ENCODE data around the gene CDIPT. TPM values are rescaled to one million over a fixed set of nuclear protein-coding genes. Genes with fewer than 3 reads are reported as not detected.

Gene CDIPT
- total and polyA plus RNA-seq, 10 of the 15 experiments (the other 5 are each of a cell fraction or from before 2014, with no cell fraction given) = 0.87 to 36.4 (median 27.1) TPM

DNA sequence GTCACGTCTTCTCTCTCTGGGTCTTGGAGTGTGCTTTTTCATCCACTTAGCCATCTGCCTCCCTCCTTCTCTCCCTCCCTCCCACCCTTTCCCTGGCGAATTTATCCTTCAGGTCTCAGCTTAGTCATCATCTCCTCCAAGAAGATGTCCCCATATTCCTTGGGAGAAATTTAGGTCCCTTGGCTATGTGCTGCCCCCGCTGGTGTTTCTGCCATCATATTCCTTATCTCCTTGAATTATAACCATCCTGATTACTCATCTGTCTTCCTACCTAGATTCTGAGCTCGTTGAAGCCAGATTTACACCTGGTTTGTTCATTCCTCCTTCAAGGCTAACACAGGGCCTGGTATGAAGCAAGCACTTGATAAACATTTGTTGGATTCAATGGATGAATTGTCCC is 31.3 kb upstream of the CDIPT start:
- no peak for DNase-seq (ENCODE audit: low read depth, low spot score)
- no peak overlapping the region for H3K27ac ChIP-seq (ENCODE audit: control insufficient read depth, insufficient read depth)
- POLR2A ChIA-PET = no interaction called here
- H3K79me2 ChIP-seq (ENCODE audit: control insufficient read depth, insufficient read depth, low read length) = no peaks in the 10 kb centered on the region
- no peak overlapping the region for H3K4me3 ChIP-seq
- H3K36me3 ChIP-seq (ENCODE audit: control insufficient read depth in 2 of 2, insufficient read depth in 2 of 2, low read length in 1 of 2) = no peaks in the 10 kb centered on the region
- TF ChIP-seq ZNF622 (IDR thresholded peaks at IDR 0.05) (no peak), TCF7 (IDR thresholded peaks at IDR 0.05; ENCODE audit: borderline replicate concordance) (no peak), RAD51 (IDR thresholded peaks at IDR 0.05) (no peak), PAX5 (IDR thresholded peaks at IDR 0.05; ENCODE audit: borderline replicate concordance, low read depth, low read length) (no peak), CBX3 (IDR thresholded peaks at IDR 0.05; ENCODE audit: borderline replicate concordance, low read depth) (no peak), EZH2 (IDR thresholded peaks at IDR 0.05; ENCODE audit: borderline replicate concordance, control insufficient read depth, low read depth, low read length) (no peak)
- RAD21 ChIA-PET (ENCODE audit: unreplicated experiment) = no interaction called here
- in situ Hi-C loops (cut with MboI) = no loop called here
- H3K4me1 ChIP-seq (ENCODE audit: control insufficient read depth, insufficient read depth, low read length) = no peaks in the 10 kb centered on the region
- no peak overlapping the region for H3K4me2 ChIP-seq (ENCODE audit: control insufficient read depth, insufficient read depth)
- no peaks in the 10 kb centered on the region for H4K20me1 ChIP-seq (ENCODE audit: control insufficient read depth, insufficient read depth)
- H3K27me3 ChIP-seq (replicated peaks in 1 of 2; ENCODE audit: control insufficient read depth in 2 of 2, insufficient read depth in 2 of 2, low read length in 1 of 2) = no peaks in the 10 kb centered on the region; a peak in 1 of 4 replicates
- FAIRE-seq = no peak
- intact Hi-C loops (cut with micrococcal nuclease; ENCODE audit: unreplicated experiment) = no loop called here
- SMC1A ChIA-PET (ENCODE audit: uncharacterized antibody, unreplicated experiment) = interaction anchor here (0.9 kb wide), 1 partner anchor 33 kb away, joined by 4 read pairs; no protein-coding TSS in a partner anchor
- H3K9ac ChIP-seq (ENCODE audit: control insufficient read depth, insufficient read depth, low read length) = no peak overlapping the region
- 15% methylated on average over 3 of the region's 4 CpGs for WGBS (ENCODE audit: insufficient coverage, insufficient replicate concordance, low lambda C conversion rate, missing lambda C conversion rate)
- H3K9me3 ChIP-seq (replicated peaks; ENCODE audit: control insufficient read depth, insufficient read depth, low read length) = no peaks in the 10 kb centered on the region
- no peak overlapping the region for H2AFZ ChIP-seq (ENCODE audit: control insufficient read depth, low read depth, low read length)
- BruUV-seq (replicated peaks) = no TSS peak
- CTCF ChIA-PET = no interaction called here
- ATAC-seq = no peak

DNA sequence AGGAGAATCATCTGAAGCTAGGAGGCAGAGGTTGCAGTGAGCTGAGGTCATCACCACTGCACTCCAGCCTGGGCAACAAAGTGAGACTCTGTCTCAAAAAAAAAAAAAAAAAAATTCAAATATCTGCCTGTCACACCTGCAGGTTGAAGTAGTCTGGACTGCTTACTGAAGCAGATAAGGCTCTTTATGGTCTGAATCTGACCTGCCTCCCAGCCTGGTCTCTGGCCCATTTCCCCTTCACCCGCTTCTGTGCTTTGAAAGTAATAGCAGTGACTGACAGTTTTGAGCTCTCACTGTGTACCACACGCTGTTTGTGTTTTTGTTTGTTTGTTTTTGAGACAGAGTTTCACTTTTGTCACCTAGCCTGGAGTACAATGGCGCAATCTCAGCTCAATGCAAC is 30.5 kb upstream of the CDIPT start:
- H3K27ac ChIP-seq (ENCODE audit: control insufficient read depth, insufficient read depth) = no peak overlapping the region
- CTCF ChIA-PET = interaction anchor here (0.7 kb wide), 1 partner anchor 44 kb away, joined by 3 read pairs; no protein-coding TSS in a partner anchor
- SMC1A ChIA-PET (ENCODE audit: uncharacterized antibody, unreplicated experiment) = no interaction called here
- H3K27me3 ChIP-seq (replicated peaks in 1 of 2; ENCODE audit: control insufficient read depth in 2 of 2, insufficient read depth in 2 of 2, low read length in 1 of 2) = no peaks in the 10 kb centered on the region; a peak in 1 of 4 replicates
- no peak for ATAC-seq
- no peak overlapping the region for H3K4me3 ChIP-seq
- DNase-seq (ENCODE audit: low read depth, low spot score) = no peak
- H3K9ac ChIP-seq (ENCODE audit: control insufficient read depth, insufficient read depth, low read length) = no peak overlapping the region
- in situ Hi-C loops (cut with MboI) = no loop called here
- 3% methylated on average over 3 of the region's 3 CpGs for WGBS (ENCODE audit: insufficient coverage, insufficient replicate concordance, low lambda C conversion rate, missing lambda C conversion rate)
- BruUV-seq (replicated peaks) = no TSS peak
- RAD21 ChIA-PET (ENCODE audit: unreplicated experiment) = no interaction called here
- H2AFZ ChIP-seq (ENCODE audit: control insufficient read depth, low read depth, low read length) = no peak overlapping the region
- H3K9me3 ChIP-seq (replicated peaks; ENCODE audit: control insufficient read depth, insufficient read depth, low read length) = no peaks in the 10 kb centered on the region
- TF ChIP-seq SMARCA5 (IDR thresholded peaks at IDR 0.05) (no peak), RFX5 (IDR thresholded peaks at IDR 0.05; ENCODE audit: low read depth, low read length) (no peak), ZSCAN29 (IDR thresholded peaks at IDR 0.05) (no peak), SREBF1 (IDR thresholded peaks at IDR 0.05; ENCODE audit: low read length) (no peak), TAF1 (IDR thresholded peaks at IDR 0.05; ENCODE audit: borderline replicate concordance, low read depth, low read length) (no peak), CHD1 (IDR thresholded peaks at IDR 0.05; ENCODE audit: low read depth, low read length) (no peak), MEF2A (IDR thresholded peaks at IDR 0.05; ENCODE audit: insufficient read depth, low read depth, low read length) (no peak), NR2C2 (IDR thresholded peaks at IDR 0.05; ENCODE audit: borderline replicate concordance, control insufficient read depth, insufficient read length, low read depth) (no peak), KLF5 (IDR thresholded peaks at IDR 0.05; ENCODE audit: partially characterized antibody) (no peak), ZZZ3 (IDR thresholded peaks at IDR 0.05; ENCODE audit: control insufficient read depth, insufficient read length, low read depth) (no peak)
- TF ChIP-seq, protein P1, sequence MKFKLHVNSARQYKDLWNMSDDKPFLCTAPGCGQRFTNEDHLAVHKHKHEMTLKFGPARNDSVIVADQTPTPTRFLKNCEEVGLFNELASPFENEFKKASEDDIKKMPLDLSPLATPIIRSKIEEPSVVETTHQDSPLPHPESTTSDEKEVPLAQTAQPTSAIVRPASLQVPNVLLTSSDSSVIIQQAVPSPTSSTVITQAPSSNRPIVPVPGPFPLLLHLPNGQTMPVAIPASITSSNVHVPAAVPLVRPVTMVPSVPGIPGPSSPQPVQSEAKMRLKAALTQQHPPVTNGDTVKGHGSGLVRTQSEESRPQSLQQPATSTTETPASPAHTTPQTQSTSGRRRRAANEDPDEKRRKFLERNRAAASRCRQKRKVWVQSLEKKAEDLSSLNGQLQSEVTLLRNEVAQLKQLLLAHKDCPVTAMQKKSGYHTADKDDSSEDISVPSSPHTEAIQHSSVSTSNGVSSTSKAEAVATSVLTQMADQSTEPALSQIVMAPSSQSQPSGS (IDR thresholded peaks at IDR 0.05; ENCODE audit: low read length) = no peak
- FAIRE-seq = no peak
- intact Hi-C loops (cut with micrococcal nuclease; ENCODE audit: unreplicated experiment) = no loop called here
- H3K79me2 ChIP-seq (ENCODE audit: control insufficient read depth, insufficient read depth, low read length) = no peaks in the 10 kb centered on the region
- H3K36me3 ChIP-seq (ENCODE audit: control insufficient read depth in 2 of 2, insufficient read depth in 2 of 2, low read length in 1 of 2) = no peaks in the 10 kb centered on the region
- POLR2A ChIA-PET = no interaction called here
- H4K20me1 ChIP-seq (ENCODE audit: control insufficient read depth, insufficient read depth) = no peaks in the 10 kb centered on the region
- H3K4me2 ChIP-seq (ENCODE audit: control insufficient read depth, insufficient read depth) = no peak overlapping the region
- H3K4me1 ChIP-seq (ENCODE audit: control insufficient read depth, insufficient read depth, low read length) = no peaks in the 10 kb centered on the region
